SW 1271 (cell line): ENCODE measurements around the gene STRADA.
A peak's percentile ranks its signal among the peaks of the same experiment; 100 is the strongest.

Source experiments
- DNase-seq, 2 experiments: peaks; one replicate each; lab custom pipeline; 2025; lab: John Stamatoyannopoulos, UW

STRADA gene

GRCh38 chr17:63700528-63701455, 40.8 kb downstream of the STRADA start:
- no peak for DNase-seq

GRCh38 chr17:63699638-63700527, 41.7 kb downstream of the STRADA start, which contains the start of gene LIMD2:
TSS of gene LIMD2 (minus strand) at chr17:63700125. CDS start at chr17:63699298, 827 bp downstream.
- DNase-seq: no peak

GRCh38 chr17:63698886-63699637, 42.5 kb downstream of the STRADA start:
- no peak for DNase-seq

GRCh38 chr17:63698381-63698885, 43.2 kb downstream of the STRADA start:
- DNase-seq: no peak

GRCh38 chr17:63697341-63698286, 44.0 kb downstream of the STRADA start:
- DNase-seq: peak in 1 of 2 experiments; percentile 9

- DNase-seq: peak in 1 of 2 experiments; percentile 40
These were observed 45.1 kb downstream of the STRADA start for GRCh38 chr17:63696381-63696961.

GRCh38 chr17:63695889-63696288, 45.7 kb downstream of the STRADA start:
- DNase-seq: no peak

- no peak for DNase-seq
These were observed 46.4 kb downstream of the STRADA start for GRCh38 chr17:63694950-63695773.

- no peak for DNase-seq
These were observed 47.2 kb downstream of the STRADA start for GRCh38 chr17:63694229-63694949.

GRCh38 chr17:63693411-63694113, 48.0 kb downstream of the STRADA start:
- no peak for DNase-seq

GRCh38 chr17:63692195-63692816, 49.3 kb downstream of the STRADA start:
- DNase-seq: no peak

GRCh38 chr17:63689479-63689878, 52.1 kb downstream of the STRADA start:
- DNase-seq: no peak

- DNase-seq: no peak
These were observed 53.1 kb downstream of the STRADA start for GRCh38 chr17:63688396-63689020.

GRCh38 chr17:63686138-63686685, 55.4 kb downstream of the STRADA start:
- DNase-seq: no peak

GRCh38 chr17:63685578-63685977, 56.0 kb downstream of the STRADA start:
- no peak for DNase-seq

GRCh38 chr17:63685041-63685440, 56.6 kb downstream of the STRADA start:
- DNase-seq: no peak

GRCh38 chr17:63682981-63683380, 58.6 kb downstream of the STRADA start:
- no peak for DNase-seq
